NB4 (cell line): Measurements from ENCODE around the gene CAMKMT.

Experiments used
- CTCF ChIP-seq: IDR thresholded peaks from one replicate; pipeline ENCODE4 v1.5.1; 2012; ENCODE audit warnings: low read depth, low read length
- MYC ChIP-seq: IDR thresholded peaks from 2 replicates; pipeline ENCODE4 v1.6.1; 2011; ENCODE audit warnings: low read depth, low read length
- POLR2A ChIP-seq: IDR thresholded peaks from 2 replicates; pipeline ENCODE4 v1.6.1; 2011; ENCODE audit warnings: mild to moderate bottlenecking; ENCODE audit not compliant: insufficient read length; ENCODE audit errors: extremely low read depth

DNA sequence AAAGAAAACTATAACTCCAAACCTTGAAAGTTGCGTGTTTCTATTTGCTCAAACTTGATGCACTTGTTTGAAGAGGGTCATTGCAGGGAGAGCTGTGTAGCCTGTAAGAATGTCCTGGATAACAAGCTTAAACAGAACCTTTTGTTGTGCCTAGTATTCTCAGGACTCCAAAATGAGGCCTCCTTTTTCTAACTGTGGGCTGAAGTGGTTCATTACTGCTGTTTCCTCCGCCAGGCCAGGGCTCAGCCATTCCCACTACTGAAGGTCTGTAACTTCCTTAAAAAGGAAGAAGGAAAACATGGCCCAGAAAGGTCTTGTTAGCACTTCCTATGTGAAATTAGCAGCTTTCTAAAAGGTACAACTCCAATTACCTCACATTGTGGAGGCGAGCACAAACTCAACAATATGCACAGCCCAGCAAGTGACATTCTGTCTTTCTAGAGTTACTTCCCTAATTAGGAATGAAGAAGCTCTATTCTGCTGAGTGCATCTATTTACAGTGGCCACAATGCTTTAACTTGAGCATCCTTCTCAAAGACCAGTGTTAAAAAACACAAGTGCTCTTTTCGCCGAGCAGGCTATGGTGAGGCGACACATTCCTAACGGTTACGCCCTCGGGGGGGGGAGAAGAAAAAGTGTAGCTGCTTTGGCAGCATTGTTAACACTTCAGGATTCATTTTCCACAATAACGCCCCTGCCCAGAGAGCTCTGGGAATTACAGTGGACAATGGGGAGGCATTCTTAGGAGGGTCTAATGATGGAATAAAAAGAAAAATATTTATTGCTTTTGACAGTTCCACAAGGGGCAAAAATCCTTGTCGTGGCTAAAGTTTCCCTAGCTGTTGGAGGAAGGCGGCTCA is 442.9 kb downstream of the CAMKMT start:
- no peak for TF ChIP-seq CTCF
- no peak for TF ChIP-seq POLR2A
- TF ChIP-seq MYC, result no peak
